HTR-8/SVneo (cell line): ENCODE results near the gene JMJD1C.

Source experiments
- DNase-seq: peaks from one replicate; pipeline ENCODE4 v3.0.0; 2011; ENCODE audit warnings: low spot score, mixed read lengths; ENCODE audit not compliant: insufficient read length
- FAIRE-seq: peaks from 2 replicates; lab custom pipeline; 2011; peaks lifted over from hg19 to GRCh38; lab: Jason Lieb, UNC

JMJD1C gene

DNA sequence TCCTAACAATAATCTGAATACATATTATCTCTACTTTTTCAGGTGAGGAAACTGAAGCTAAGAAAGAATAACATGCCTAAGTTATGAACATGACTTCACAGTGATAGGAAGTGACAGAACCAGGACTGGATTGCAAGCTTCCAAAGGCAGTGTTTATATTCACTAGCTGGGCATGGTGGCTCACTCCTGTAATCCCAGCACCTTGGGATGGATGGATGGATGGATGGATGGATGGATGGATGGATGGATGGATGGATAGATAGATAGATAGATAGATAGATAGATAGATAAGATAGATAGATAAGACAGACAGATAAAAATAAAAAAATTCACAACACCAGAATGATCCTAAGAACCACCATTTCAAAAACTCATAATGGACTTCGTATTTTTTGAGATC lies 18.2 kb upstream of the JMJD1C start:
- DNase-seq = no peak
- no peak for FAIRE-seq

DNA sequence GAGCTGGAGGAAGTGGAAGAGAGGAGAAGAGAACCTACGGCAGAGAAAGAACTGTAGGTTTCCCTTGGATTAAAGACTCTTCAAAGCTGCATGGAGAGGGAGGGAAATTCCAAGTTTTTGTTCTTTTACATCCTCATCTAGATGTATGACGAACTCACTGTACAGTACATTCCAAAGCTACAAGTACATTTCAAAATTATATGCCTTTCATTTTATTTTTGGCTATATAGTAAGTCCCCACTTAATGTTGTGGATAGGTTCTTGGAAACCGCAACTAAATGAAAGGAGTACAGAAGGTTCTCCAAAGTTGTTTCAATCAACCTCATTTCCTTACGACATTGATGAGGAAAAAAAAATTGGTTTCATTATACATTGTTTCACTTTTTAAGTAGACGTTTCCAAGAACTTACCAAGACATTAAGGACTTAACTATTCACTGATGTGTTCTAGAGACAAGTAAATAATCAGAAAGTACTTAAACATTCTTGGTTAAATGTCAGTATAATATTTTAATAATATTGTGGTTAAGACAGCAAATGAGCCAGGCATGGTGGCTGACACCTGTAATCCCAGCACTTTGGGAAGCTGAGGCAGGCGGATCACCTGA lies 16.1 kb upstream of the JMJD1C start:
- no peak for DNase-seq
- FAIRE-seq = no peak

DNA sequence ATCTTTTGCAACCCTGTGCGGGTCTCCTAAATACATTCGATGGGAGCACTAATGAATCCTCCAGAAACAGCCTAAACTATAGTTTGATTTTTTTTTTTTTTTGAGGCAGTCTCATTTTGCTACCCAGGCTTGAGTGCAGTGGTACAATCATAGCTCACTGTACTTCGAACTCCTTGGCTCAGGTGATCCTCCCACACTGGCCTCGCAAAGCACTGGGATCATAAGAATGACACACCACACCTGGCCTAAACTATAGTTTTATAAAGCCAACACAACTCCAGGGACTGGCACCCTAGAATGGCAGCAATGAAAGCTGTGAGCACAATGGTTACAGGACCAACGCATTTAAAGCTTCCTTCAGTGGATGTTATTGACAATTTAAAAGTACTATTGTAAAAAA lies 14.5 kb upstream of the JMJD1C start:
- no peak for DNase-seq
- FAIRE-seq = no peak

DNA sequence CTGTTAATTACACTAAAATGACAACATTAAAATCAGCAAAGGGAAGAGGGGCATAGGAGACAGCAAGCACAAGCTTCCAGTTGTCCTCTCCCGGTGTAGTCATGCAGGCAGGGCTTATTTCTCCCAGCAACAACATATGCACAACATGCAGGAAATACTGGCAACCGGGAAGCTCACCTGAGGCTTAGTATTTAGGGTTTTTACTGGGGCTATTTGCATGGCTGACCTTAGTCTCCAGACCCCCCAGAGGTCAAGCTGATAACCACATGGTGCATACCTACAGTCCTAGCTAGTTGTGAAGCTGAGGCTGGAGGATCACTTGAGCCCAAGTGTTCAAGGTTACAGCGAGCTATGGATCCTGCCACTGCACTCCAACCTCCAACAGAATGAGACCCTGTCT lies 12.8 kb upstream of the JMJD1C start:
- DNase-seq = no peak
- no peak for FAIRE-seq

DNA sequence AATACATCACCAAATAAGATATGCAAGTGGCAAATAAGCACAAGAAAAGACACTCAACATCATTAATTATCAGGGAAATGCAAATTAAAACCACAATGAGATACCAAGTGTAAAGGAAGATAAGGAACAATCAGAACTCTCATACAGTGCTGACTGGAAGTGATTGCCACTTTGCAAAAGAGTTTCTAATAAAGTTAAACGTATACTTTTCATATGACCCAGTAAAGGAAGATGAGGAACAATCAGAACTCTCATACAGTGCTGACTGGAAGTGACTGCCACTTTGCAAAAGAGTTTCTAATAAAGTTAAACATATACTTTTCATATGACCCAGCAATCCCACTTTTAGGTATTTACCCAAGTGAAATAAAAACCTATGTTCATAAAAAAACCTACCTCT lies 12.2 kb upstream of the JMJD1C start:
- FAIRE-seq = no peak

DNA sequence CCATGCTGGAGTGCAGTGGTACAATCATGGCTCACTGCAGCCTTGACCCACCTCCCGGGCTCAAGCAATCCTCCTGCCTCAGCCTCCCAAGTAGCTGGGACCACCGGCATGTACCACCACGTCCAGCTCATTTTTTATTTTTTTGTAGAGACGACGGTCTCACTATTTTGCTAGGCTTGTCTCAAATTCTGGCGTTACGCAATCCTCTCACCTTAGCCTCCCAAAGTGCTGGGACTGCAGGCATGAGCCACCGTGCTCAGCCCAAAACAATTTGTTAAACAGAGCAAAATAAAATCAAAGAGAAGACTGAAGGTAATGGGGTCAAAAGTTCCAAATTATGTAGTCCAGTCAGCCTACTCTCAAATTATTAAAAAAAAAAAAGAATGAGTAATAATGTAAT lies 8.7 kb upstream of the JMJD1C start:
- DNase-seq = no peak

More for the DNA sequence above, 12.2 kb upstream of the JMJD1C start:
- no peak for DNase-seq

DNA sequence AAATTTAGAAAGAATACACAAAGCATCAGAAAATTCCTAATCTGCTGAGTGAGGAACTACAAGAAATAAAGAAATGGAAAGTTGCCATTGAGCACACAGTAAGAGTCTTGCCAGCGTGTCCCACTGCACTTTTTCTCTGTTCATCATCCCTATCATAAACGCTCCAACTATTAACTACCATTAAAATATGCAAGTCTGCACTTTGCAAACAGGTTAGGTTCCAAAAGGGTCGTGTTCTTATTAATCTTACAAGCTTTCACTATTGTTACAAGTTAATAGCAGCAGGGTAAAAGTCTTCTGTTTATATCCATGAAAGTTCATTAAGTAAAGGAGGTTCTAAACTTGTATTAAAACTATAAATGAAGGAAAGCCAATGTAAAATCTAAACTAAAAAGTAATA lies 5.2 kb upstream of the JMJD1C start:
- DNase-seq = no peak
- no peak for FAIRE-seq

More for the DNA sequence above, 8.7 kb upstream of the JMJD1C start:
- FAIRE-seq = no peak

DNA sequence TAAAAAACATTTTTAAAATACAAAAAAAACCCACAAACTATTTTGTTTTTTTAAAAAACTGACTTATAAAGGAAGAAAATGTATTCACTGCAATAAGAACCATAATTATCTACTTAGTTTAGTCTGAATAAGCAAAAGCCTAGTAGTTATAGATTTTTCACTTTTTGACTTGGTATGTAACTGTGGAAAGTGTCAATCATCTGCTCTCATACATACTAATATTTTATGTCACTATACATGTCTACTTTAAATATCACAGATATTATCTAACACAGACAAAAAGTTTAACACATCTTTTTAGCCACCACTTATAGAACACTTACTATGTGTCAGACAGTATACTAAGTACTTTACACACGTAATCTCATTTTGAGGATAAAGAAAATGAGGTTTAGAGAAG lies 3.2 kb upstream of the JMJD1C start:
- no peak for FAIRE-seq
- no peak for DNase-seq

DNA sequence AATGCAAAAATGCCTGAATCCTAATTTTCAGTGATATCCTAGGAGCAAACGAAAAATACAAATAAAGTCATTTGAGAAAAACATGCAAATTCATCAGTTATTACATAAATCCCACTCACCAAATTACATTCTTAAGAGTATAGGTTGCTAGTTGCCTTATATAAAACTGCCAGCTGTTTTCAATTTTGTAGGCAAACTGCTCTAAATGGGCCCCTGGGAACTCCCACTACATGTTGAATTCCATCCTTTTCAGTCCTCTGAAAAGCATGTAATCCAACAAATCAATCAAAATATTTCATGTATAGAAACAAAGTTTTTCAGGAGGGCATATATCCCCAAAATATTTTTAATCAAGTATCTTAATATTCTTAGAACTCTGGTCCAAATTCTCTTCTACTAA lies 2.1 kb upstream of the JMJD1C start:
- DNase-seq (peak; percentile 10), FAIRE-seq (no peak)

DNA sequence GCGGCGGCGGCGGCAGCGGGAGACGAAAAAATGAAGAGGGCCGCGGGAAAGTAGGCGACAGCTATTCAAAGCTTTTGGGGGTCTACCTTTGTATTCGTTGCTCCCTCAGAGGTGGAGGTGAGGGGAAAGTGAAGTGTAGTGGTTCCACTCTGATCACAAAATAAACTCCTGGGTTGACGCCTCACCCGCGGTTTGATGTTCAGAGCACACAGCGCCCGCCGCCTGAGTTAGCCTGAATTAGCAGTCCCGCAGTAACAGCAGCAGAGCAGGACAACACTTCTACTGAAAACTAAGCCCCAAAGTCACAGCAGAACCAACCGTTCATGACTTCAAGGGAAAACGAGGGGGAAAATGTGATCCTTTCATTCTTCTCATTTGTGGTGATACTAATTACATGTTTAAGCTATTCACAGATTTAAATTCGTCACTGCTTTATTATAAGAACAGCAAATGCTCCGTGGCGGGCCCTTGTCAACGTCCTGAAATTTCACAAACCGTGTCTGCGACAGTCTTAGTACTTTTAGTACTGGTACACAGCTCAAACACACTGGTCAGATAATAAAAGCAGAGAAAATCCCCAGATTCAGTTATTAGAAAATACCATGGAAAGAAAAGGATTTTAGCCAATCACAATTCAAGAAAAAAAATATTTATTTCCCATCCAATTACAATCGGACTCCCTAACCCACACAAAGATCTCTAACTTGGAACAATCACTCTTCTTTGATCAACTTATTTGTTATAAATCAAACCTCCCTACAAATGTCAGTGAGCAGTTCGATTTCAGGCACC lies 563 bp upstream of the JMJD1C start:
- DNase-seq (peak; percentile 27), FAIRE-seq (peak; percentile 57)

DNA sequence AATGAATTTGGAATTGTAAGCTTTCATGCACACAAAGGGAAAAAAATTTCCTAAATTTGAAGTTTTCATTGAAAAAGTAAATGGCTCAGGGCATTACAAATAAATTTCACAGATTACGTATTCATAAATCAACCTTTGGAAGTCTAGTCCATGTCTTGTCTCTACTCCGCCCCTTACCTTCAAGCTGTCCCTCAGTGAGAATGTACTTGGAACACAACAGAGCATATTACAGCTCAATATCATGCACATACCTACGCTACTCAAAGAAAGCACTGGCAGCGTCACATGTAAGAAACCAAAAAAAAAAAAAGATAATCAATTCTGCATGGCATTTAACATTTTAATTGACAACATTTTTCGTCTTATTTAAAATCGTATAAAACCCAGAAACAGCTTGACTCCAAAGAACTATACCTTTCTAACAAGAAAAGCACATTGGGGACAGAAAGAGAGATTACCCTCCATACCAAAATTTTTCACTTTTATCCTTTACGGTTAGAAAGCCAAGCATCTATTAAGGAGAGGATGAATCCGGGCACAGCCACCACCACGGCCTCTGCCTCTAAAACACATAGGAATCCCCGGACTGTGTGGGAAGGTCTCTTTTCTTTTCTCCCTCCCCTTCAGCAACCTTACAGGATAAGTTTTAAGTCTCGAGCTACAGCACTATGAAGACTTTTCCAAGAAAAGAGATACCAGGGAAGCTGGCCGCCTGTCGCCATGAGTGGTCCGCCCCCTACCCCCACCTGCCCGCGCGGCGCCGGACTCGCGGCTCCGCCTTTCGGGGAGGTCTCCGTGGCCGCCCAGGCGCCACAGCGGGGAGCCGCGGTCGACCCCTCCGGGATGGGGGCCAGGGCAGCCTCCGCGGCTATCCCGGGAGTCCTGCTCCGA lies 1.1 kb downstream of the JMJD1C start:
- peak; percentile 58 for FAIRE-seq
- DNase-seq = peak; percentile 33

DNA sequence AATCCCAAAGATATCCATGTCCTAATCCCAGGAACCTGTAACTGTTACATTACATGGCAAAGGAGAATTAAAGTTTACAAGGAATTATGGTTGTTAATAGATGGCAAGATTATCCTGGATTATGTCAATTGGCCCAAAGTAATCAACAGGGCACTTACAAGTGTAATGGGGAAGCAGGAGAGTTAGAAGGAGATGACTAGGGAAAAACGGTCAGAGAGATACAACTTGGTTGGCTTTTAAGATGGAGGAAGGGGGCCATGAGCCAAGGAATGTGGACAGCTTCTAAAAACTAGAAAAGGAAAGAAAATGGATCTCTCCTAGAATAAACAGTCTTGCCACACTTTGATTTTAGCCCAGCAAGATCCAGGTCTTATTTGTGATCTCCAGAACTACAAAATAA lies 3.3 kb downstream of the JMJD1C start:
- FAIRE-seq (no peak), DNase-seq (no peak)

DNA sequence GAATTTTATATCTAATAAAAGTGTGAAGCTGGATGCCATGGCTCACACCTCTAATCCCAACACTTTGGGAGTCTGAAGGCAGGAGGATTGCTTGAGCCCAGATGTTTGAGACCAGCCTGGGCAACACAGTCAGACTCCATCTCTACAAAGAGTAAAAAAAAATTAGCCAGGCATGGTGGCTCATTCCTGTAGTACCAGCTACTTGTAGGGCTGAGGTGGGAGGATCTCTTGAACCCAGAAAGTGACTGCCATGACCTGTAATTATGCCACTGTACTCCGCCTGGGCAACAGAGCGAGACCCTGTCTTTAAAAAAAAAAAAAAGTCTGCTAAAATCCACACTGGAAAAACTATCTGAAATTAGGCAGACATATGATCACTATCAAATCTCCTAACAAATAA lies 7.6 kb downstream of the JMJD1C start:
- DNase-seq (no peak), FAIRE-seq (no peak)

DNA sequence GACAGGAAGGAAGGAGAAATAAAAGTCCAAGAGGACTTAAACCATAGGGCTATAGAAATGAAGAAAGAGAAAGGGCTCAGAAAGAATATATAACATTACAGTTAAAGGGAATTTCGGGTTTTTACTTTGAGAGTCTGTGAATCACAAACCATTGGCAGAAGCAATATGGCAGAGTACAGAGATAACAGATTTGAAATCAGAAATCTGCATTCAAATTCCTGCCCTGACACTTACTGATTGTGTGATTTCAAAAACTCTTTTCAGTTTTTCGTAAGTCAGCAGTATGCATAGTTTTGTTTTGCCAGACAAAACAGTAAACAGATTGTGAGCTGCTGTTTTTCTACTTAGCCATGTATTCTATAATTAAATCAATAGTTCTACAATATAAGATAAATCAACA lies 8.2 kb downstream of the JMJD1C start:
- FAIRE-seq (no peak), DNase-seq (no peak)

DNA sequence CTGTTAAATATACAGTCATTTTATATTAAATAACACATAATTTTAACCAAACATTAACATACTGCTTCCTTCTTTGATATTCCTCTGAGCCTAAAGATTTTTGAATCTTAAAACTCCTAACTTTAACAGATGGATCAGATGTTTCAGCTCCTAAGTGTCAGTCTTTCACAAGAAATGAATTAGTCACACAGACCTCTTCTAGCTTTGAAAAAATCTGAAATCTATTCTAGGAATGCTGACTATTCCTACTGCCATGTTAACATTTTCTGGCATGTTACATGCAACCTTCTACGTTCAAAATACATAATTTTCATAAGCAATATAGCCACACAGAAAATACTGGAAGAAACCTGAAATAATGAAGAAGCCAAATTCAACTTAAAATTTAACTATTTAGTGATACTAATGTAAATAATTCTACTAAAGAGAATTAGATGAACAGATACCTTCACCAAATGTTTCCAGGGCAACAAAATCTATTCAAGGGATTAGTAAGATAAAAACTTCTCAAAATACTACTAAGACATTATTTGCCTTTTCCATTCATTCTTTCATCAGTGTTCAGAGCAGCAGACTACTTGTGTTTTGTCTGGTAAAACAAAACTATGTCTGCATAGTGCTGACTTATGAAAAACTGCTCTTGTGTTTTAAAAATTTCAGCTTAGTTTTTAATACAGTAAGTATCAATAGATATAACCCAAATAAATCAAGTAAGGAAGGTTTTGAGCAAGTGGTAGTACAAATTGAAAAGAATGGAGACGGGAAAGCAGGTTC lies 9.2 kb downstream of the JMJD1C start:
- DNase-seq = peak; percentile 27
- no peak for FAIRE-seq

DNA sequence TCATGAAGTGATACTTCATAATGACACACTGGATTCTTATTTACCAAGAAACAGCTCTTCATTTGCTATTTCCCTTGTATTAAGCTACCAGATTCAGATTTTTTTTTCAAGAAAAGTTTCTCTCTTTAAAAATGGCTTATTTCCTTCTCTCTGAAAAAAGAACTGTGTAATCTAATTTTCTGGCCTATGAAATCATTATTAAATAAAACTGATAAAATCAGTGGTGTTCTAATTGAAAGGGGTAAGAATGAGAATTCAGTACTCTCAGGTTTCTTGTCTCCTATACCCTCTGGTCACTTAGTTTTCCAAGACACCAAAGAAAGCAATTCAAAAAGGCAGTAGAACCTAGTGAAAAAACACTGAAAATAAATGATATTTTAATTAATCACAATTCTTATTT lies 10.3 kb downstream of the JMJD1C start:
- DNase-seq = no peak
- FAIRE-seq = no peak

DNA sequence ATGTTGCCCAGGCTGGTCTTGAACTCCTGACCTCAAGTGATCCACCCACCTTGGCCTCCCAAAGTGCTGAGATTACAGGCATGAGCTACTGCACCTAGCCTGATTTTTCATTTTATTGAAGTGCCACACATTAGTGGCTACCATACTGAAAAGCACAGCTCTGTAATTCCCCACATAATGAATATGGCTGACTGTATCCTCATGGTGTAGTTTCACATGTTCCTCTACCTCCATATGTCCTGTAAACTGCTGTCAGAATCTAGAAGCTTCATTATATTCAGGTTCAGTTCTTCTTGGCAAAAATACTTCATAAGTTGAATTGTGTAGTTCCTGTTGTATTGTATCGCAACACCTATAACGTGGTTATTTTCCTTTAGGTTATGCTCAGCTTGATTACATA lies 11.1 kb downstream of the JMJD1C start:
- no peak for FAIRE-seq
- DNase-seq = no peak

DNA sequence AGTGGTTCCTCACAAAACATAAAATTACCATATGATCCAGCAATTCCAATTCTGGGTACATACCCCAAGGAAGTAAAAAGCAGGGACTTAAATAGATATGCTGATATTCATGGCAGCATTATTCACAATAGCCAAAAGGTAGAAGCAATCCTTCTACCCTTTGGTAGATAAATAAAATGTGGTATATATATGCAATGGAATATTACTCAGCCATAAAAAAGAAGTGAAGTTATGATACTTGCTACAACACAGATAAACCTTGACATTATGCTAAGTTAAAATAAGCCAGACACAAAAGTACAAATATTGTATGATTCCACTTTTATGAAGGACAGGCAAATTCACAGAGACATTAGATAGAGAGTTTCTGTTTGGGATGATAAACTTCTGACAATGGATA lies 13.3 kb downstream of the JMJD1C start:
- DNase-seq (no peak), FAIRE-seq (no peak)

DNA sequence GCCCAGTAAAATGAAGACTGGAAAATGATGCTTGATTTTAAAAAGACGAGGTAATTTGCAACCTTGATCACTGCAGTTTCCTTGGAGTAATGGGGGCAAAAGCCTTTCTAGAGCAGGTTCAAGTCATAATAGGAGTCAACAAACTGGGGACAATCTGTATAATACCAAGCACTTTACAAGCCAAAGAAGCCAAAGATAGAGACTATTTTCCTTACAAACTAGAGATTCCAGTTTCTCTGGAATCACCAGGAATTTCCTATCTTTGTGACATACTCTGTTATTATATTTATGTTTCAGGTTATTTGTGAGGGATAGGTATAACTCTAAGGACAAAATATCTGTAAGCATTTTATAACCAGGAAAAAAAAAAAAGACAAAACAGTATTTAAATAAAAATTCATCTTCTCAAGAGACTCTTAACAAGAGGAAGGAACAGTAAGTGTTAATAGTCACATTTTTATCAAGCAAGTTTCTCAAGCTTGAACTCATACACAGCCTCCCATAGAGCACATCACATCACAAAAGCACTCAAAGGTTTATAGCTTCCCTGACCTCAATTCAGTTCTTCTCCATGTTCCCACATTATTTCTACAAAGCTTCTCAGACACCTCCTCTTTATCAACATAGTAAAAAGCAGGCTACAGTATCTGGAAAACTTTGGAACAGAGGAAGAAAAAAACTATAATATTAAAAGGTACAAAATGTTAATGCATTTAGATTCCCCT lies 18.9 kb downstream of the JMJD1C start:
- FAIRE-seq = no peak

DNA sequence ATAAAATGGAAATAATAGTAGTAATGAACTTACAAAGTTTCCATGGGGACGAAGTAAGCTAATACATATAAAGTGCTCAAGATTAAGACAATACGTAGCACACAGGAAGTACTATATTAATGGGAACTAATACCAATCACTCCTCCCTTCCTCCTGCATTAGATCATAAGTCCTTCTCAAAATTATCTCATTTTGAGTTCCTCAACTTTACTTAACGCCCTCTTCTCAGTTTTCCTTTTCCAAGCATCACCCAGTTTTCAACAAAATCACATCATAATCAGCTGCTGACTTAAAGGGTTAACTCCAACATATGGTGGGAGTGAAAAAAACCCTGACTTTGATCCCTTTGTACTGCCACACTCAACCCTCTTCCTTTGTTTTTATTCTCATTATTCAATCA lies 24.4 kb downstream of the JMJD1C start:
- no peak for DNase-seq
- no peak for FAIRE-seq

More for the DNA sequence above, 18.9 kb downstream of the JMJD1C start:
- no peak for DNase-seq
